GM18873 (cell line): ENCODE data around the gene TPP2.

Experiments used
- ATAC-seq: cut with Tn5 transposase; IDR thresholded peaks from one replicate; pipeline ENCODE4 v1.9.1; 2021; ENCODE audit warnings: mild to moderate bottlenecking, moderate library complexity, moderate number of reproducible peaks; ENCODE audit not compliant: unreplicated experiment, low FRiP score

TPP2 gene

GRCh38 chr13:102591988-102592781, 4.6 kb upstream of the TPP2 start:
- ATAC-seq, result peak; percentile 34

- ATAC-seq, result no peak
Observed at GRCh38 chr13:102593466-102593865, 3.3 kb upstream of the TPP2 start.

GRCh38 chr13:102597029-102597961, 509 bp downstream of the TPP2 start:
- ATAC-seq, result no peak

GRCh38 chr13:102598061-102598460, 1.3 kb downstream of the TPP2 start:
- ATAC-seq, result no peak

- no peak for ATAC-seq
Observed at GRCh38 chr13:102599426-102600012, 2.7 kb downstream of the TPP2 start.

GRCh38 chr13:102606537-102607309, 9.9 kb downstream of the TPP2 start:
- ATAC-seq, result no peak

- no peak for ATAC-seq
Observed at GRCh38 chr13:102608974-102609373, 12.2 kb downstream of the TPP2 start.

- ATAC-seq, result no peak
Observed at GRCh38 chr13:102609696-102610095, 12.9 kb downstream of the TPP2 start.

GRCh38 chr13:102610296-102610895, 13.6 kb downstream of the TPP2 start:
- no peak for ATAC-seq

GRCh38 chr13:102617697-102618350, 21.0 kb downstream of the TPP2 start:
- no peak for ATAC-seq

- no peak for ATAC-seq
Observed at GRCh38 chr13:102620516-102620915, 23.7 kb downstream of the TPP2 start.

GRCh38 chr13:102626928-102627327, 30.1 kb downstream of the TPP2 start:
- no peak for ATAC-seq

- ATAC-seq, result no peak
Observed at GRCh38 chr13:102628559-102628958, 31.8 kb downstream of the TPP2 start.

GRCh38 chr13:102631198-102631597, 34.4 kb downstream of the TPP2 start:
- ATAC-seq, result no peak

- no peak for ATAC-seq
Observed at GRCh38 chr13:102638741-102639140, 42.0 kb downstream of the TPP2 start.

GRCh38 chr13:102642029-102642428, 45.2 kb downstream of the TPP2 start:
- ATAC-seq, result no peak

GRCh38 chr13:102642475-102642874, 45.7 kb downstream of the TPP2 start:
- ATAC-seq, result no peak

- ATAC-seq, result no peak
Observed at GRCh38 chr13:102643656-102644055, 46.9 kb downstream of the TPP2 start.

- no peak for ATAC-seq
Observed at GRCh38 chr13:102645701-102646100, 48.9 kb downstream of the TPP2 start.
